GM21723 (cell line): ENCODE measurements around the gene PURB.
A peak's percentile ranks its signal among the peaks of the same experiment; 100 is the strongest.
"Not testable (repeated sequence)": the region's sequence is repeated elsewhere in the genome, so short reads cannot be mapped to it uniquely, and the experiment has no call there.

Experiments used
- ATAC-seq: cut with Tn5 transposase; IDR thresholded peaks from one replicate; pipeline ENCODE4 v1.9.1; 2021; ENCODE audit warnings: mild to moderate bottlenecking, moderate library complexity; ENCODE audit not compliant: unreplicated experiment

PURB gene

GRCh38 chr7:44885394-44886317, at the start of gene PURB:
Gene PURB, minus strand, starts transcription at chr7:44885530. Its CDS starts 182 bp downstream, at chr7:44885348.
- ATAC-seq, result peak; percentile 88

GRCh38 chr7:44935016-44935415, 49.7 kb upstream of the PURB start:
- ATAC-seq, result no peak

- not testable (repeated sequence) for ATAC-seq
These were observed 49.2 kb upstream of the PURB start for GRCh38 chr7:44934510-44934909.

- no peak for ATAC-seq
These were observed 45.6 kb upstream of the PURB start for GRCh38 chr7:44930921-44931320.

- ATAC-seq, result peak; percentile 13
These were observed 37.0 kb upstream of the PURB start for GRCh38 chr7:44922351-44922694.

- ATAC-seq, result peak; percentile 90
These were observed 36.4 kb upstream of the PURB start for GRCh38 chr7:44921607-44922350.

- ATAC-seq, result no peak
These were observed 34.8 kb upstream of the PURB start for GRCh38 chr7:44920119-44920518.

- ATAC-seq, result no peak
These were observed 32.7 kb upstream of the PURB start for GRCh38 chr7:44918029-44918428.

- no peak for ATAC-seq
These were observed 32.1 kb upstream of the PURB start for GRCh38 chr7:44917465-44917864.

GRCh38 chr7:44914992-44915607, 29.8 kb upstream of the PURB start:
- ATAC-seq, result peak; percentile 82

GRCh38 chr7:44912775-44913347, 27.5 kb upstream of the PURB start:
- no peak for ATAC-seq

GRCh38 chr7:44911911-44912310, 26.6 kb upstream of the PURB start:
- ATAC-seq, result no peak

GRCh38 chr7:44909596-44910389, 24.5 kb upstream of the PURB start:
- no peak for ATAC-seq

GRCh38 chr7:44906965-44907364, 21.6 kb upstream of the PURB start:
- no peak for ATAC-seq

GRCh38 chr7:44905002-44905635, 19.8 kb upstream of the PURB start:
- no peak for ATAC-seq

GRCh38 chr7:44899443-44899842, 14.1 kb upstream of the PURB start:
- ATAC-seq, result no peak

- no peak for ATAC-seq
These were observed 12.7 kb upstream of the PURB start for GRCh38 chr7:44898039-44898438.

- no peak for ATAC-seq
These were observed 12.0 kb upstream of the PURB start for GRCh38 chr7:44897309-44897708.

GRCh38 chr7:44894888-44895580, 9.7 kb upstream of the PURB start:
- ATAC-seq, result no peak
